Vagina (tissue), 1 donor: Measurements from ENCODE around the gene SLCO6A1. TPM values are rescaled to one million over a fixed set of nuclear protein-coding genes. Genes with fewer than 3 reads are reported as not detected.

Experiments used
- total RNA-seq: library from RNA; depleted of rRNA; stranded (reverse); fragments of >200 nt; gene quantifications from one replicate; pipeline ENCODE4 v1.2.3, GENCODE V29; 2016

The SLCO6A1 gene
- total RNA-seq, 1 donor from 2014 or later, result not detected

Other genes starting within 250 kb of the SLCO6A1 start
- not detected for gene SLCO4C1, start 202.7 kb downstream of the SLCO6A1 start, total RNA-seq